Lower leg skin (tissue), 4 donors: Measurements from ENCODE around the gene NFYB. TPM values are rescaled to one million over a fixed set of nuclear protein-coding genes. Genes with fewer than 3 reads are reported as not detected.

Experiments
- total RNA-seq, 4 donors: library from RNA; depleted of rRNA; stranded (reverse); fragments of >200 nt; gene quantifications; one replicate each; pipeline ENCODE4 v1.1.0, GENCODE V29; 2016

NFYB gene
- total RNA-seq, 4 donors from 2014 or later = 10.6 to 20.5 (median 14.3) TPM

Other genes starting within 250 kb of the NFYB start
- 100 to 1,000 TPM in 3 of 4 donors, 10 to 100 TPM in 1; 98.4 to 168 (median 135) TPM for gene HSP90B1, start 207.8 kb downstream of the NFYB start, total RNA-seq
- gene TDG, start 172.3 kb downstream of the NFYB start, total RNA-seq = 10 to 100 TPM; 18.9 to 24.3 (median 21.1) TPM
- gene GLT8D2, start 88.0 kb downstream of the NFYB start, total RNA-seq = 1 to 10 TPM in 3 of 4 donors, under 1 TPM in 1; 0.72 to 1.9 (median 1.2) TPM
- 10 to 100 TPM; 11.0 to 18.9 (median 14.1) TPM for gene HCFC2, start 73.7 kb downstream of the NFYB start, total RNA-seq
- gene TXNRD1, start 77.6 kb upstream of the NFYB start, total RNA-seq = 10 to 100 TPM; 23.4 to 43.2 (median 35.6) TPM
- 1 to 10 TPM; 1.1 to 3.6 (median 3.1) TPM for gene EID3, start 165.5 kb upstream of the NFYB start, total RNA-seq